ENCODE measurements around the gene WASF2. TPM values are rescaled to one million over a fixed set of nuclear protein-coding genes. Genes with fewer than 3 reads are reported as not detected.
"Not testable (repeated sequence)": the region's sequence is repeated elsewhere in the genome, so short reads cannot be mapped to it uniquely, and the experiment has no call there.

Gene WASF2
- total RNA-seq: 10 to 100 TPM; 42.0 to 63.6 TPM

DNA sequence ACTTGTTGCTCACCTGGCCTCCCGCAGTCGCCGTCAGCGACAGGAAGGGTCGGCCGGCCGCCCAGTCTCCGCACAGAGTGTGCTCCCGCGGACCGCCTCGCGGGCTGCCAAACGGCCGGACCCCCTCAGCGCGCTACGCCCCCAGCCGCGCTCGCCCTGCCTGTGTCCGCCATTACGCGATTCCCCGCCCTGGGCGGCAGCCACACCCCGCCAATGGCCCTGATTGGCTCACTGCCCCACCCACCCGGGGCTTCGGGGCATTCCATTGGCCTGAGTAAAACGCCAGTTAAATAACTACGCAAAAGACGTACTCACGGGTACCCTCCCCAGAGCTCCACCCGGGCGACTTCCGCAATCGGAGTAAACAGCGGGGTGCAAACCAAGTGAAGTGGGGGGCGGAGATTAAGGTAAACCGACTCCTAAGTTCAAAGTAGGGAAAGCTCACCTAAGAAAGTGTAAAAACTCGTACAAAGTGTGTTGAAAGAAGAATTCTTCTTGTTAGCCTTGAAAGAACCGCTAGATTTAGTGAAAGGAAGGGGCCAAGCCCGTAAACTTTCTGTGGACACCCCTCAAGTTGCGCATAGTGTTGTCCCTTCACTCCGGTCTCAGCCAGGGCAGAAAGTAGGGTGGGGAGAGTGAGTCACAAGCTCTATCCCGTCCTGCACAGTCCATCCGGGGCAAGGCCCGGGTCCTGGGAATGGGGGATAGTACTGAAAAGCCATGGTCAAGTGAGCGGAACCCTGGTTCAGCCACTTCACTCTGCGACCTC, at the start of gene WASF2:
Gene WASF2 (minus strand): TSS at position 195 of the 769 bp plus-strand sequence. CDS start 61,277 bp downstream, outside the sequence.
- peak in 1 of 4 experiments; percentile 35 for TF ChIP-seq CTCF (IDR thresholded peaks at IDR 0.05)
- TF ChIP-seq POLR2AphosphoS5 (IDR thresholded peaks at IDR 0.05): peak; percentile 96
- TF ChIP-seq POLR2A (IDR thresholded peaks at IDR 0.05): peak; percentile 100
- Histone ChIP-seq H3K36me3 (no peaks in the 10 kb centered on the region), H3K9me3 (no peaks in the 10 kb centered on the region), H3K4me3 (peak within 1 kb of the TSS; percentile 99), H3K27ac (peak within 1 kb of the TSS; percentile 100), H3K4me1 (replicated peaks) (peaks cover 9% of the 10 kb centered on the region), H3K27me3 (replicated peaks; ENCODE audit: insufficient read depth) (no peaks in the 10 kb centered on the region)
- intact Hi-C loops (cut with DNase I): loop anchor here (2.0 to 5.0 kb wide), 4 partner anchors 37 to 112 kb away; partner anchors contain the start of gene AHDC1
- under 1% methylated on average over 50 of the region's 50 CpGs for WGBS
- DNase-seq (ENCODE audit: low spot score): peak; percentile 97

DNA sequence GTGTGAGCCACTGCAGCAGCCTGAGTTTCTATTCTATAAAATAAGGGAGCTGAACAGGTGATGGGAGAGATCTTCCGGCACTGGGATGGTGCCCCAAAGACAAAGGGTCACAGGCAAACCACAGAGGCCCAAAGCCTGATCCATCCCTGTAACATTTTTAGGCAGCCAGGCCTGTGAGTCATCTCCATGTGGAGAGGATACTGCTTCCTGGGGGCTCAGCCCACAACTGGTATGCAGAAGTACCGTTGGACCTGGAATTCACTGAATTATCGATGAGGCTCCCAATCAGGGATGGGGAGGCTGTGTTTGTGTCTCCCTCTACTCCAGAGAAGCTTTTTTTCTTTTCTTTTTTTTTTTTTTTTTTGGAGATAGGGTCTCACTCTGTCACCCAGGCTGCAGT, 48.8 kb upstream of the WASF2 start:
- 46% methylated on average over 3 of the region's 3 CpGs for WGBS
- H3K27me3 ChIP-seq (replicated peaks; ENCODE audit: insufficient read depth): no peaks in the 10 kb centered on the region
- no peaks in the 10 kb centered on the region for H3K36me3 ChIP-seq
- TF ChIP-seq CTCF (IDR thresholded peaks at IDR 0.05) (no peak), POLR2A (IDR thresholded peaks at IDR 0.05) (no peak), POLR2AphosphoS5 (IDR thresholded peaks at IDR 0.05) (no peak)
- no peak for DNase-seq (ENCODE audit: low spot score)
- no peak overlapping the region for H3K27ac ChIP-seq
- no peak overlapping the region for H3K4me3 ChIP-seq
- H3K9me3 ChIP-seq: no peaks in the 10 kb centered on the region
- intact Hi-C loops (cut with DNase I): no loop called here
- peaks cover 14% of the 10 kb centered on the region for H3K4me1 ChIP-seq (replicated peaks)

DNA sequence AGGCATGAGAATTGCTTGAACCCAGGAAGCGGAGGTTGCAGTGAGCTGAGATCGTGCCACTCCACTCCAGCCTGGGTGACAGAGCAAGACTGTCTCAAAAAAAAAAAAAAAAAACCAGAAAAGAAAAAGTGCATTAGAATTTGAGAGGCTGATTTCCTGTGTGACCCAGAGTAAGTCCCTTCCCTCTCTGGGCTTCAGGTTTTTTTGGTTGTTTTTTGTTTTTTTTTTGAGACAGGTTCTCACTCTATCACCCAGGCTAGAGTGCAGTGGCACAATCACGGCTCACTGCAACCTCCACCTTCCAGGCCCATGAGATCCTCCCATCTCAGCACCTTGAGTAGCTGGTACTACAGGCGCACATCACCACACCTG, 48.3 kb upstream of the WASF2 start:
- H3K4me1 ChIP-seq (replicated peaks): peaks cover 14% of the 10 kb centered on the region
- intact Hi-C loops (cut with DNase I); H3K9me3 ChIP-seq; H3K27ac ChIP-seq; H3K4me3 ChIP-seq; DNase-seq (ENCODE audit: low spot score); H3K36me3 ChIP-seq; H3K27me3 ChIP-seq (replicated peaks; ENCODE audit: insufficient read depth): not testable (repeated sequence)
- WGBS: 94% methylated on average over 4 of the region's 4 CpGs

DNA sequence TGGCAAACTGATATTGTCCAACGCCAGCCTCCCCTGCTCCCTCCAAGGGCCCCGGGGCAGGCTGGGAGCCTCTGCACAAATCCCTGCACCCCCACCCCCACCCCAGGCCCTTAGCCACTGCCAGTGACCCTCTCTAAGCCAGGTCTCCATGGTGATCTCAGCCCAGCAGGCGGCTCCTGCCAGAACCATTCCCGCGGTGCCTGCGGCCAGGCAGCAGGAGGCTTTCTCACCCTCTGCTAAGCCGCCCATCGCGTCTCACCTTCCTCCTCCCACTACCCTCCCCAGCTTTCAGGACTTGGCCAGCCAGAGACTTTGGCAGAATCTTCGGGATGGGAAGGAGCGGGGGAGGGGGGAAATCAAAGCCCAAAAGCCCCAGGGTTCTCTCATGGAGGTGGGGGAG, 46.8 kb upstream of the WASF2 start:
- H3K4me3 ChIP-seq: no peak overlapping the region
- no peaks in the 10 kb centered on the region for H3K27me3 ChIP-seq (replicated peaks; ENCODE audit: insufficient read depth)
- TF ChIP-seq CTCF (IDR thresholded peaks at IDR 0.05): no peak
- no peak for TF ChIP-seq POLR2A (IDR thresholded peaks at IDR 0.05)
- peak; percentile 14 for TF ChIP-seq POLR2AphosphoS5 (IDR thresholded peaks at IDR 0.05)
- H3K4me1 ChIP-seq (replicated peaks): peaks cover 10% of the 10 kb centered on the region
- no peaks in the 10 kb centered on the region for H3K36me3 ChIP-seq
- intact Hi-C loops (cut with DNase I): no loop called here
- H3K9me3 ChIP-seq: no peaks in the 10 kb centered on the region
- peak overlapping the region; percentile 52 to 63 for H3K27ac ChIP-seq
- no peak for DNase-seq (ENCODE audit: low spot score)
- 8% methylated on average over 11 of the region's 11 CpGs for WGBS

DNA sequence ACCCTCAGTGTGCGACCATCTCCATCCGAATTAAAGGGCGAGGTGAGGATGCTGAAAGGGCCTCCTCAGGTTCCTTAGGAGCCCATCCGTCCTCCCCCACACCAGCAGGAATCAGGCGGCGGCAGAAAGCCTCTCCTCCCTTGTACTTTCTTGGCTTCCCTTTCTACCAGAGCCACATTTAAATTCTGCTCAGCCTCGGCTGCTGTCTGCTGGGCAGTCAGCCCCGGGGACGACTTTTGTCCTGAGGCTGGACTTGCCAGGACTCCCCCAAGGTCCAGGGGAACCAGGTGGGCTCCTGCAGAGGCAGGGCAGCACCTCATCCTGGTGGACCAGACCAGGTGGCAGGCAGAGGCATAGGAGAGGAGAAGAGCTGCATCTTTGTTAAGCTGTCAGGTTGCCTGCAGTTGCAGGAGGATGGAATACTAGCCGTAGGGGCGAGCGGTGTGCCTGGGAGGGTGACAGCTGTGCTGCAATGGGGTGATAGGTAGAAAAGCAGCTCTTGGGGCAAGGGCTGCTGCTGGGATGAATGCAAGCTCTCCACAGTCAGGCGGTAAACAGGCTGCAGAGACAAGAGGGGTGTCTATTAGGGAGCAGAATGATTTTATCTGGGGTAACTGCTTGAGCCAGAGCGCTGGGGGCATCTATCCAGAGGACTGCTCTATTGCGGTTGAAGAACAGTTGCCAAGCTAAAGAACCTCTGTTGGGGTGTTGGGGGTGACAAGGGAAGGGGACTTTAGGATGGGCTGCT, 46.2 kb upstream of the WASF2 start:
- H3K4me3 ChIP-seq: no peak overlapping the region
- H3K4me1 ChIP-seq (replicated peaks): peaks cover 10% of the 10 kb centered on the region
- 42% methylated on average over 15 of the region's 15 CpGs for WGBS
- H3K9me3 ChIP-seq: no peaks in the 10 kb centered on the region
- DNase-seq (ENCODE audit: low spot score): no peak
- H3K27me3 ChIP-seq (replicated peaks; ENCODE audit: insufficient read depth): no peaks in the 10 kb centered on the region
- no peaks in the 10 kb centered on the region for H3K36me3 ChIP-seq
- intact Hi-C loops (cut with DNase I): no loop called here
- TF ChIP-seq POLR2AphosphoS5 (IDR thresholded peaks at IDR 0.05): no peak
- no peak for TF ChIP-seq CTCF (IDR thresholded peaks at IDR 0.05)
- TF ChIP-seq POLR2A (IDR thresholded peaks at IDR 0.05): no peak
- H3K27ac ChIP-seq: peak overlapping the region; percentile 52 to 63
